Stimulated activated naive B cell treated with anti-CD40 and anti-IgM and Interleukin-4, amounts not matched to agents 10 μg/mL and 1 μg/mL and 100 μg/mL, for 72 hours (primary cell): ENCODE results near the gene CETP.

Experiments used
- ATAC-seq, 2 donors: fragments of 150-1000 bp; cut with Tn5 transposase; replicated peaks; 2 replicates each; pipeline ENCODE4 v1.10.0; 2021; ENCODE audit warnings: moderate library complexity in 1 of 2
- DNase-seq: peaks from one replicate; pipeline ENCODE4 v3.0.0; 2021
- H3K27ac Mint-ChIP-seq: one replicate; pipeline ENCODE4 v1.8.0; 2022; ENCODE audit warnings: mild to moderate bottlenecking, mixed read lengths
- H3K27me3 Mint-ChIP-seq, 2 donors: one replicate each; pipeline ENCODE4 v1.8.0; 2022; ENCODE audit warnings: mixed read lengths in 2 of 2
- H3K36me3 Mint-ChIP-seq, 2 donors: one replicate each; pipeline ENCODE4 v1.8.0; 2022; ENCODE audit warnings: mixed read lengths in 2 of 2, mild to moderate bottlenecking in 1 of 2
- H3K4me1 Mint-ChIP-seq, 2 donors: one replicate each; pipeline ENCODE4 v1.8.0; 2022; ENCODE audit warnings: mixed read lengths in 2 of 2, mild to moderate bottlenecking in 1 of 2
- H3K4me3 Mint-ChIP-seq, 2 donors: one replicate each; pipeline ENCODE4 v1.8.0; 2022; ENCODE audit warnings: mild to moderate bottlenecking in 2 of 2, mixed read lengths in 2 of 2, moderate library complexity in 1 of 2
- H3K9me3 Mint-ChIP-seq, 2 donors: one replicate each; pipeline ENCODE4 v1.8.0; 2022; ENCODE audit warnings: mixed read lengths in 2 of 2, mild to moderate bottlenecking in 1 of 2

CETP gene

DNA sequence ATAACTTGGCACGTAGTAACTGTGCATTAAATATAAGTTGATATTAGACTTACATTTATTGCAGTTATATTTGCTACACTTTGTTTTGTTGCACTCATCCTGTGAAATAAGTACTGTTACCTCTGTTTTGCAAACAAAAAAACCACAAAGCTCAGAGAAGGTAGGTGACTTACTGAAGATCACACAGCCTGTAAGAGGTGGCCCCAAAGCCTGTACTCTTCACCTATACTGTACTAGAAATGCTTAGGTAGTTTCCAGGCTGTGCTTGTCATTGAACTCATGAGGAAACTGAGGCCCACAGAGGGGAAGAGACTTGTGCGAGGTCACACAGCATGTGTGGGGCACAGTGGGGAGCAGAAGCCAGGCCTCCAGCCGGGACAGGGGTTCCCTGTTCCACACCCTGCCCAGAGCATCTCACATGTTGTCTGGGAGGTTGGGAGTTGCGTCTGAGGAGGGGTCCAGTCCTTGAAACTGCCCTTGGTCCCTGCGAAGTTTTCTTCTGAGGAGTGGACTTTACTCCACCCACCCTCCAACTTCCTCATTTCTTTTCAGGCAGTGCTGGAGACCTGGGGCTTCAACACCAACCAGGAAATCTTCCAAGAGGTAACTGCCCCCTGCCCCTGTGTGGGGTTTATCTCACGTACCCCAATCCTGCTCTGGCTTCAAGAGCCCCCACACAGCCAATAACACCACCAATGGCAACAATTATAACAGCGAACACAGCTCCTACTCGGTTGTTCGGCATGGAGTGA lies 13.0 kb downstream of the CETP start:
- Mint-ChIP-seq H3K27me3 (no peaks in the 10 kb centered on the region), H3K4me3 (no peak overlapping the region), H3K9me3 (no peaks in the 10 kb centered on the region), H3K27ac (peak overlapping the region; percentile 37), H3K4me1 (peaks cover 53 to 84% of the 10 kb centered on the region in 2 donors), H3K36me3 (peaks cover 1 to 17% of the 10 kb centered on the region in 2 donors)
- no peak for ATAC-seq
- DNase-seq = no peak

DNA sequence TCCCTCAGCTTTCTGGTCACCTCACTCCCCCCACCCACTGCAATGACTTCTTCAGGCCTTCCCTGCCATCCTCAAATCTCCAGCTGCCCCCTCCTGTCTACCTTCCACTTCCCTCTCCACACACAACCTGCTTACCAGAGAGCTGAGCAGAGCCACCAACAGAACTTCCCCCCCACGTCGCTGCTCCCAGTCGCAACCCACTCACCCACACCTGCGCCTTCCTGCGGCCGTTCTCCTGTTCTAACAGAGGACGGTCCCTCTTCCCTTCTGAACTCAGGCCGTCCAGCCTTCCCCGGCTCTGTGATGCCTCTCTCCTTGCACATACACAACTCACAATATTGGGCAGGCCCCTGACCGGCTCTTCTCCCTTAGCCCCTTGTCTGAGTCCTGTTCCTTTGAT lies 14.0 kb downstream of the CETP start:
- Mint-ChIP-seq H3K9me3 (no peaks in the 10 kb centered on the region), H3K4me3 (no peak overlapping the region), H3K36me3 (peaks cover 6 to 21% of the 10 kb centered on the region in 2 donors), H3K27me3 (no peaks in the 10 kb centered on the region), H3K27ac (peak overlapping the region; percentile 14), H3K4me1 (peaks cover 57 to 84% of the 10 kb centered on the region in 2 donors)
- ATAC-seq = no peak
- DNase-seq = no peak

DNA sequence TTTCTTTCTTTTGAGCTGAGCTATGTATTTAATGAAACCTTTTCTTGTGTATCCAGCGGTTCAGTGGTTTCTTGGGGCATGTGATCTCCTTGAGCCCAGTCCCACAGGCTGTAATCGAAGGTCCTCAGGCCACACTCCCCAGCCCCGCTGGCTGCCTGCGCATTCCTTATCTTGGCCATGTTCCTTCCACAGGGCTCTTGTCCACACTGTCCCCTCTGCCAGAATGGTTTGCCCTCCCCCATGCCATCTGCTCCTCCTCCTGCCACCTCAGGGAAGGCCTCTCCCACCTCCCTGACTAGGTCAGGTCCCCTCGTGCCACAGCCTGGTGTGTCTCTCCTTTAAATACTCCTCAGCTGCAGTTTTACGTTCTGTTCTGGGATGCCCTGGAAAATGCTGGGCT lies 15.5 kb downstream of the CETP start:
- Mint-ChIP-seq H3K27me3 (no peaks in the 10 kb centered on the region), H3K9me3 (no peaks in the 10 kb centered on the region), H3K4me3 (no peak overlapping the region), H3K4me1 (peaks cover 61 to 84% of the 10 kb centered on the region in 2 donors), H3K36me3 (peaks cover 16 to 29% of the 10 kb centered on the region in 2 donors), H3K27ac (peak overlapping the region; percentile 88)
- DNase-seq (no peak), ATAC-seq (no peak)

DNA sequence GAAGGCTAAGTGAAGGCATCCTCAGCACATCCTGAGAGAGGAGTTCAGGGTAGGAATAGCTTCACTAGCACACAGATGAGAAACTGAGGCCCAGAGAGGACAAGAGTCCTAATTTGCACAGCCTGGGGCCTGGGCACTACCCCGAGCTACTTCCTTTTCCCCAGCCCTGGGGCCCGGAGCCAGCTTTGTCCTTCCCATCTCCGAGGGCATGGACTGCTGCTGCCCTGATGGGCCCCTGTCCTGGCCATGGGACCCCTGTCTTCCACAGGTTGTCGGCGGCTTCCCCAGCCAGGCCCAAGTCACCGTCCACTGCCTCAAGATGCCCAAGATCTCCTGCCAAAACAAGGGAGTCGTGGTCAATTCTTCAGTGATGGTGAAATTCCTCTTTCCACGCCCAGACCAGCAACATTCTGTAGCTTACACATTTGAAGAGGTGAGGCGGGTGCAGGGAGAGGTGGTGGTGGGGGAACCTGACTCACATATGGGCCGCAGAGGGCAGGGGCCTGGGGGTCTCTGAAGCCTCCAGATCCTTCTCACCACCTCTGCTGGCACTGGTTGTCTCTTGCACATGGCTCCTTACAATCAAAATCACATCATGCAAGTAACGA lies 16.2 kb downstream of the CETP start:
- no peak for DNase-seq
- Mint-ChIP-seq H3K36me3 (peaks cover 23 to 36% of the 10 kb centered on the region in 2 donors), H3K4me1 (peaks cover 62 to 84% of the 10 kb centered on the region in 2 donors), H3K27me3 (no peaks in the 10 kb centered on the region), H3K27ac (no peak overlapping the region), H3K9me3 (no peaks in the 10 kb centered on the region), H3K4me3 (no peak overlapping the region)
- ATAC-seq = no peak

DNA sequence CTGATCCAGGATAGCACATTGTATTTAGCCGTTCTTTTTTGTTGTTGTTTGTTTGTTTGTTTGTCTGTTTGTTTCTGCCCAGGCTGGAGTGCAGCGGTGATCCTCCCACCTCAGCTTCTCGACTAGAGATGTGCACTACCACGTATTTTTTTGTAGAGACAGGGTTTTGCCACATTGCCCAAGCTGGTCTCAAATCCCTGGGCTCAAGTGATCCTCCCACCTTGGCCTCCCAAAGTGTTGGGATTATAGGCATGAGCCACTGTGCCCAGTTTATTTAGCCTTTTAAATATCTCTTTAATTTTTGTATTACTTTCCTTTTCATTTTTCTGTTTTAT lies 18.4 kb downstream of the CETP start:
- DNase-seq = no peak
- peaks cover 37 to 53% of the 10 kb centered on the region in 2 donors for H3K36me3 Mint-ChIP-seq
- no peak overlapping the region for H3K27ac Mint-ChIP-seq
- H3K9me3 Mint-ChIP-seq = no peaks in the 10 kb centered on the region
- ATAC-seq = no peak
- peak overlapping the region in 1 of 2 donors; percentile 22 for H3K4me3 Mint-ChIP-seq
- no peaks in the 10 kb centered on the region for H3K27me3 Mint-ChIP-seq
- peaks cover 63 to 84% of the 10 kb centered on the region in 2 donors for H3K4me1 Mint-ChIP-seq

DNA sequence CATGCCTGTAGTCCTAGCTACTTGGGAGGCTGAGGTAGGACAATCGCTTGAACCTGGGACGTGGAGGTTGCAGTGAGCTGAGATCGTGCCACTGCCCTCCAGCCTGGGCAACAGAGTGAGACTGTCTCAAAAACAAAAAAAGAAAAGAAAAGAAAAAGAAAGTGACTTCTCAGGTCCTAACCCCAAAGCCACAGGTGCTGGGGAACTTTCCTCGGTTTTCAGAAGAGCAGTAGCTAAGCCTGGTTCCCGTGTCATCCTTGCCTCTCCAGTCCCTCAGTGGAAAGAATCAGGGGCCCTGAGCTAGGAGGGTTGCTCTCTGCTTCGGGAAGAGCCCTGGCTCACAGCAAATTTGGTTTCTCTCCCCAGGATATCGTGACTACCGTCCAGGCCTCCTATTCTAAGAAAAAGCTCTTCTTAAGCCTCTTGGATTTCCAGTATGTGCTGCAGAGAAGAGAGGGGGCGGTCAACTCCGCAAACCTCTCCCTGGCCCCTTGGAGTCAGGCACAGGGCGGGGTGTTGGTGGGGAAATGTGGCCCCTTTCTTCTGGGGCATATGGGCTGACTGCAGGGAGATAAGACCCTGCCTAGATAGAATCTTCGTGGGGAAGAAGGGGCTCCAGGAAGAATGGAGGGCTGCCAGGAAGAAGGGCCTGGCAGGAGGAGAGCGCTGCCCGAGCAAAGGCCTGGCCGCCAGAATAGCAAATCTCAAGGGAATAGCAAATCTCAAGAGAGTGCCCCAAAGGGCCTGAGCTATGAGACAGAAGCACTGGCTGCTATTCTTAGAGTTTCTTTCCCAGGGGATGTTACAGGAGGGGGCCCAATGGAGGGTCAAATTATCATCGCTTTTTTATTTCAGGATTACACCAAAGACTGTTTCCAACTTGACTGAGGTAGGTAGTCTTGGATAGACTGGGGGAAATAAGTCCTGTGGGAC lies 19.3 kb downstream of the CETP start:
- H3K4me1 Mint-ChIP-seq = peaks cover 64 to 84% of the 10 kb centered on the region in 2 donors
- peak overlapping the region; percentile 91 for H3K27ac Mint-ChIP-seq
- H3K27me3 Mint-ChIP-seq = no peaks in the 10 kb centered on the region
- DNase-seq (no peak), ATAC-seq (peak; percentile 61 to 68)
- H3K4me3 Mint-ChIP-seq = peak overlapping the region; percentile 64 to 70
- H3K36me3 Mint-ChIP-seq = peaks cover 40 to 59% of the 10 kb centered on the region in 2 donors
- H3K9me3 Mint-ChIP-seq = no peaks in the 10 kb centered on the region

DNA sequence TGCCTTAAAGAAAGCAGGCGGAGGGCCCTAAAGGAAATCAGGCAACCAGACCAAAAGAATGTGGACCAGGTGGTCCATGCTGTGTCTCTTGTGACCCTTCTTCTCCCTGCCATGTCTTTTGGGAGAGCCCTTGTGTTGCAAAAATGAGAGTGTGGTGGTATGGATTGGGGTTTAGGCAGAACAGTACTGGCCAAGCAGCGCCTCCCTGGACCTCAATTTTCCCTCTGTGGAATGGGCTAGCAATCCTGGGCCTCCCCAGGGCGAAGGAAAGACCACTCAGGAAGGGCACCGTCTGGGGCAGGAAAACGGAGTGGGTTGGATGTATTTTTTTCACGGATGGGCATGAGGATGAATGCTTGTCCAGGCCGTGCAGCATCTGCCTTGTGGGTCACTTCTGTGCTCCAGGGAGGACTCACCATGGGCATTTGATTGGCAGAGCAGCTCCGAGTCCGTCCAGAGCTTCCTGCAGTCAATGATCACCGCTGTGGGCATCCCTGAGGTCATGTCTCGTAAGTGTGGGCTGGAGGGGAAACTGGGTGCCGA lies 20.1 kb downstream of the CETP start:
- H3K4me3 Mint-ChIP-seq = peak overlapping the region; percentile 64 to 70
- H3K27ac Mint-ChIP-seq = peak overlapping the region; percentile 91
- no peaks in the 10 kb centered on the region for H3K27me3 Mint-ChIP-seq
- peaks cover 43 to 59% of the 10 kb centered on the region in 2 donors for H3K36me3 Mint-ChIP-seq
- ATAC-seq (peak in 1 of 2 donors; percentile 9), DNase-seq (no peak)
- H3K9me3 Mint-ChIP-seq = no peaks in the 10 kb centered on the region
- peaks cover 63 to 88% of the 10 kb centered on the region in 2 donors for H3K4me1 Mint-ChIP-seq

DNA sequence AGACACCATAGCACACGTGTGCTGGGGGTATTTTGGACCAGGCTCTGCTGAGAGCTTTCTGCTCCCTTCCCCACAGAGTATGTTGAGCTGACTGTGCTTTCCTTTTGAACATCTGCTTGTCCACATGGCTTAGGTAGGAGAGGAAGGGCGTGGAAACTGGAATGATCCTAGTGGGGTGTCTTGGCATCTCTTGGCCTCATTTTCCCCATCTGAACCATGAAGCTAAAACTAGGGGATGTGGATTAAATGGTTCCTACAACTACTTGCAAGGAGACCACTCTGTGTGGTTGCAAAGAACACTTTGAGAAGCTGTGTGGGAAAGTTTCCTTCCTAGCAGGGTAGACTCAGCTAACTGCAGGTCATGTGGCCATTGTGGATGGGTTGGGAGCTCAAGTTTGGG lies 20.9 kb downstream of the CETP start:
- no peak for DNase-seq
- H3K27me3 Mint-ChIP-seq = no peaks in the 10 kb centered on the region
- peak overlapping the region; percentile 91 for H3K27ac Mint-ChIP-seq
- no peak for ATAC-seq
- H3K36me3 Mint-ChIP-seq = peaks cover 51 to 59% of the 10 kb centered on the region in 2 donors
- peaks cover 64 to 97% of the 10 kb centered on the region in 2 donors for H3K4me1 Mint-ChIP-seq
- no peak overlapping the region for H3K4me3 Mint-ChIP-seq
- no peaks in the 10 kb centered on the region for H3K9me3 Mint-ChIP-seq

DNA sequence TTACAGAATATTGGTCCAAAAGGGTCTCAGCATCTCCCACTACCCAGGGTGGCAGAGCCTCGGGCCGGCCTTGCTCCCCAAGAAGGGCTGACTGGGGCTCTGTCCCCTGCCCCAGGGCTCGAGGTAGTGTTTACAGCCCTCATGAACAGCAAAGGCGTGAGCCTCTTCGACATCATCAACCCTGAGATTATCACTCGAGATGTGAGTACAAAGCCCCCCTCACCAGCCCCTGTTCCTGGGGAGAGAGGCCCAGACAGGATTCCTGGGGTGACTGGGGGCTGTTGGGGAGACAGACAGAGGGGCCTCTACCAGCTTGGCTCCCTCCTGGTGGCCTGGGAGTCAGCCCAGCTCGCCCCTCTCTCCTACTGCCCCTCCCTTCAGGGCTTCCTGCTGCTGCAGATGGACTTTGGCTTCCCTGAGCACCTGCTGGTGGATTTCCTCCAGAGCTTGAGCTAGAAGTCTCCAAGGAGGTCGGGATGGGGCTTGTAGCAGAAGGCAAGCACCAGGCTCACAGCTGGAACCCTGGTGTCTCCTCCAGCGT lies 21.5 kb downstream of the CETP start:
- ATAC-seq = no peak
- Mint-ChIP-seq H3K4me1 (peaks cover 70 to 98% of the 10 kb centered on the region in 2 donors), H3K36me3 (peaks cover 56 to 65% of the 10 kb centered on the region in 2 donors), H3K27me3 (no peaks in the 10 kb centered on the region), H3K27ac (peak overlapping the region; percentile 91), H3K4me3 (peak overlapping the region in 1 of 2 donors; percentile 30), H3K9me3 (no peaks in the 10 kb centered on the region)
- no peak for DNase-seq

DNA sequence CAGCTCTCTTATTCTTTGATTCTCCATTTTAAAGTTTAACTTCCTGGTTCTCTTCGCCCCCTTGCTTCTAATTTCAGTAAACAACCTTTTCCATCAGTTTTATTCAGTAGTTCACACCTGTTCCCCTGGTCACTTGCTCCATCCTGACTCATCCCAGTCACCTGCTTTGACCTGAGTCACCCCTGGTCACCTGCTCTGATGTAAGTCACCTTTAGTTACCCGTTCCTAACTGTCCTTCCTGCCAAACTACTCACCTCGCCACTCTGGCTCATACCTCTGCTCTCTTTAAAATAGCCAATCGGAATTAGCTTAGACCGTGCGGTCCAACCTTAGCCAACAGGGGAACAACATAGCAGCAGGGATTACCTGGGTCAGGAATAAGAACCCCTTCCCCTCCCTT lies 22.9 kb downstream of the CETP start:
- Mint-ChIP-seq H3K4me1 (peaks cover 74 to 98% of the 10 kb centered on the region in 2 donors), H3K36me3 (peaks cover 65 to 77% of the 10 kb centered on the region in 2 donors), H3K9me3 (no peaks in the 10 kb centered on the region), H3K27ac (peak overlapping the region; percentile 95), H3K4me3 (peak overlapping the region in 1 of 2 donors; percentile 48), H3K27me3 (no peaks in the 10 kb centered on the region)
- DNase-seq (no peak), ATAC-seq (no peak)

DNA sequence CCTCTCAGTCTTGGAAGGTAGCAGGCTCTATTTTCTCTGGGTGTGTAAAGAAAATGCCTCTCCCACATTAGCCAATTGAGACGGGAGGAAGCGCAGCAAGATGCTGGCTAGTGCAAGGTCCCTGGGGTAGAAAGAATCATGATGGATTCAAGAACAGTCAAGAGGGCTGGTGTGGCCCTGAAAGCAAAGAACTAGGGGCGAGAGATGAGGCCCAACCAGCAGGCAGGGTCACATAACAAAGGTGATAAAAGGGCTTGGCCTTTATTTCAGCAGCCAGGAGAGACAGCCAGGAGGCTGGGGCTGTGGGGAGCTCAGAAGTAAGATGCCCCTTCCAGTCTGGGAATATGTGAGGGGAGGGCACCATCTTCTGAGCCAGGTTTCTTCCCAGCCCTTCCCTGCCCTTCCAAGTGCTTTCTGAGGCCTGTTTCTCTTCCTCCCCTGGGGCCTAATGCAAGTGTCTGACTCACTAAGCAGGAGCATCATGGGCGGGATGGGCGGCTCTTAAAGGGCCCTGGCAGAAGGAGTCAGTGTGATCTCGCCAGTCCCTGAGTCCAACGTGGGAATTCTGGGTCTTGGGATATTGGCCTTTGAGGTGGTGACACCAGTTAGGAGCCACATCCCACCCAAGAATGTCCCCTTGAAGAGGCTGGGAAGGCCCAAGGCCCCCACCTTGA lies 23.7 kb downstream of the CETP start:
- H3K4me3 Mint-ChIP-seq = peak overlapping the region; percentile 48 to 56
- H3K27ac Mint-ChIP-seq = peak overlapping the region; percentile 95
- ATAC-seq (no peak), DNase-seq (no peak)
- H3K27me3 Mint-ChIP-seq = no peaks in the 10 kb centered on the region
- H3K36me3 Mint-ChIP-seq = peaks cover 65 to 79% of the 10 kb centered on the region in 2 donors
- peaks cover 71 to 95% of the 10 kb centered on the region in 2 donors for H3K4me1 Mint-ChIP-seq
- no peaks in the 10 kb centered on the region for H3K9me3 Mint-ChIP-seq

DNA sequence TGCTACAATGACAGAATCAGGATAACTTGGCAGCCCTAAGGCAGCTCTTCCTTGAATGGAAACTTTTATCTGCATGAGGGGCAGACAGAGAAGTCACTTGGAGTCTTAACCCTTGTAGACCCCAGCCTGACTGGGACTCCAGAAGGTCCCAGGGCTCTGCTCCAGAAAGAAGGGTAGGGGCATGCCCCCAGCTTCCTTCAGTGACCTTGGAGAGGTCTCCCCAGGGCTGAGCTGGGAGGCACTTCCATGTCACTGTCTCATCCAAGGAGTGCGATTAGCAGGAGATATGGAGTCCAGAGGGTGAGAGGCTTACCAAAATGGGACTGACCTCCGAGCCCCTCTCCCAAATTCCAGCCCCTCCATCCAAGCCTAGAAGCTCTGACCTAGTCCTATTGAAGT lies 24.2 kb downstream of the CETP start:
- peak overlapping the region; percentile 95 for H3K27ac Mint-ChIP-seq
- no peaks in the 10 kb centered on the region for H3K9me3 Mint-ChIP-seq
- peak overlapping the region; percentile 48 to 56 for H3K4me3 Mint-ChIP-seq
- no peak for DNase-seq
- H3K4me1 Mint-ChIP-seq = peaks cover 70 to 95% of the 10 kb centered on the region in 2 donors
- H3K36me3 Mint-ChIP-seq = peaks cover 70 to 84% of the 10 kb centered on the region in 2 donors
- no peaks in the 10 kb centered on the region for H3K27me3 Mint-ChIP-seq
- no peak for ATAC-seq

DNA sequence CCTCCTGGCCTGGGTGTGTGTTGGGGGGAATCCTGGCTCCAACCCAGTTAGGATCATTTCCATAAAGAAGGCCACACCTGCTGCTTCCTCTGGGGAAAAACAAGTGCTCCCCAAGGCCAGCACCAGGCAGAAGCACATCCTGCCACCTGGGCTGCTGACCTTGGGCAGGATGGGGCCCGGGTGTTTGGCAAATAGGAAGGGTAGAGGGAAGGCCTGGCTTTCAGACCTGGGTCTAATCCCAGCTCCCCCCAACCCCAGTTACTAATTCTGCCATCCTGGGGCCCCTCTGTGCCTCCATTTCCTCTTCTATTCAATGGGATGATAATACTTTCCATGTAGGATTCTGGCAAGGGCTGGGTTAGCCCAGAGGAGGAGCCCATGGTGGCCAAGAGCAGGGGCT lies 24.6 kb downstream of the CETP start:
- peak overlapping the region; percentile 25 to 98 for H3K4me3 Mint-ChIP-seq
- H3K27me3 Mint-ChIP-seq = no peaks in the 10 kb centered on the region
- H3K27ac Mint-ChIP-seq = peak overlapping the region; percentile 95
- DNase-seq = no peak
- H3K4me1 Mint-ChIP-seq = peaks cover 67 to 95% of the 10 kb centered on the region in 2 donors
- H3K9me3 Mint-ChIP-seq = no peaks in the 10 kb centered on the region
- peaks cover 68 to 84% of the 10 kb centered on the region in 2 donors for H3K36me3 Mint-ChIP-seq
- ATAC-seq = no peak
